Measurements from ENCODE around the gene NKD2.
"Not testable (repeated sequence)": the region's sequence is repeated elsewhere in the genome, so short reads cannot be mapped to it uniquely, and the experiment has no call there.

The NKD2 gene

GRCh38 chr5:1073239-1074102 lies 64.9 kb downstream of the NKD2 start:
- DNase-seq (ENCODE audit: low read depth) = no peak

GRCh38 chr5:1074226-1074625 lies 65.6 kb downstream of the NKD2 start:
- DNase-seq (ENCODE audit: low read depth) = no peak

DNA sequence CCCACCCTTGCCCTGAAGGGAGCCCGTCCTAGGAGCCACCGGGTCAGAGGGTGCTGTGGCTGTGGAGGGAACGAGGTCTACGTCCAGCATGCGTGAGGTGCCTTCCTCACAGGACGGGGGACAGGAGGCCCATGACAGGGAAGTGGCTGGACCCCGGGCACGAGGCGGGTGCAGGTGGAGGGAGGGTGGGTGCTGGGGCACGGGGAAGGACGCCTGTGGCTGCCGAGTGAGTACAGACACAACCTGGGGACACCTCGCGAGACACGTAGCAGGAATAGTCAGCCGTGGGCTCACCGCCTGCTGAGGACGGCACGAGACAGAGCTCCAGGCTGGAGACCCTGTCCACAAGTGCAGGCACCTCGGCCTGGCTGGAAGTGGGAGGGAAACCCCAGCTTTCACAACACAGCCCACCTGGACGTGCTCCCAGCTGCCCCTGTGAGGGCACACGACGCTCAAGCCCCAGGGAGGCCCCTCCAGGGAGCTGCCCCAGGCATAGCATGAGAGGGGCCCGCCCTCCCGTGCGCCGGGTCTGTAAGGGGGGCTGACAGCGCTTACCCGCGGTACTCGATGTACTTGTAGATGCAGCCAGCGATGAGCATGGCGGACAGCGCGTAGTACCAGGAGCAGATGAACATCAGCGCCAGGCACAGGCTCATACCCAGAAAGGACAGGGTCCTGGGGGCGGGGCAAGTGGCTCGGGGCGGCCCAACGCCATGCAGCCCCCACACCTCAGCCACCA lies 66.4 kb downstream of the NKD2 start:
- no peak for DNase-seq (ENCODE audit: low read depth)

- no peak for DNase-seq (ENCODE audit: low read depth)
Observed at GRCh38 chr5:1075555-1075881, 66.9 kb downstream of the NKD2 start.

GRCh38 chr5:1075931-1076330 lies 67.3 kb downstream of the NKD2 start:
- DNase-seq (ENCODE audit: low read depth) = no peak

DNA sequence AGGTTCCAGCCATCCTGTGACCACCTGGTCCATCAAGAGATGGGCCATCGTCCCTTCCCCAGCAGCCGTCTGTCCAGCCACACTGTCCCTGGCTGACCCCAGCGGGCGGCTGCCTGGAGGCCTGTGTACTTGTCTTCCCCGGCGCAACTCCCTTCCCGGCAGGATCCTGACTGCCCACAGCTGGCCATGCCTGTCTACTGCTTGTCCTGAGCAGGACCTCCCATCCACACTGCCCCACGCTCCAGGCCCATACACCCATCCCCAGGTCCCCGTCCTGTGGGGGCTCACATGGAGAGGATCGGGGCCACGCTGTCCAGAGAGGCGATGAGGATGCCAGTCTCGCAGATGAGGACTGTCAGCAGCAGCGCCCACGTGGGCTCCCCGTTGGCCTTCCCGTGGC lies 67.8 kb downstream of the NKD2 start:
- DNase-seq (ENCODE audit: low read depth) = no peak

GRCh38 chr5:1077026-1077425 lies 68.4 kb downstream of the NKD2 start:
- no peak for DNase-seq (ENCODE audit: low read depth)

- no peak for DNase-seq (ENCODE audit: low read depth)
Observed at GRCh38 chr5:1077491-1078020, 69.0 kb downstream of the NKD2 start.

DNA sequence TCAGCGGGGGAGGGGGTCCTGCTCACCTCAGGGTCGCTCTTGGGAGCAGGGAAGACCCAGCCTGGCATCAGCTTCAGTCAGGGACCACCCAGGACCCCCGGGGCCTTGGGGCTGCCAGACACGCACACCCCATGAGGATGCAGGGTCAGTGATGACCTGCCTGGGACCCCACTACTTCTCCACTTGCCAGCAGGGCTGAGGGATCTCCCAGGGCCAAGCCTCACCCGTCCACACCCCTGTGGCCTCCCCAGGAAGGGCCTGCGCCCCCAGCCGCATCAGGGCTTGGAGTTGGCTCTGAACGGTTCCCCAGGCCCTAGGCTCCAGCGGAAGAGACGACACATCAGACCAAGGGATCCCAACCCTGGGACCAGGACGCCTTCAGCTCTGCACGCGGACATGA lies 69.6 kb downstream of the NKD2 start:
- DNase-seq (ENCODE audit: low read depth) = no peak

DNA sequence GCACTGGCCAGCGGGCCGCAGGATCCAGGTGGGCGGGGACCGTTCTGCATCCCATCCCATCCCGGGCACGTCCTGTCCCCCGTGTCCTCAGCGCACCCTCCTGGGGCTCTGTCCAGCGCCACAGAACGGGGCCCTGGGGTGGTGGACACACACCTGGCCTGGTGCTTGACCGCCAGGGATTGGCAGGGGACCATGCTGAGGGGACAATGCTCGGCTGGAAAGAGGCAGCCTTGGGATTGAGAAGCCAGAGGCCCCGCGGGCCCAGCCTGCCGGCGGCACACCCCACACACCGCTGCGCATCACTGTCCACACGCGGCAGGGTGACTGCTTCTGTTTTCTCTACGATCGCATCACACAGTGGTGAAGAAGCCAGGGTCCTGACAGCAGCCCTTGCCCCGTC lies 70.2 kb downstream of the NKD2 start:
- no peak for DNase-seq (ENCODE audit: low read depth)

DNA sequence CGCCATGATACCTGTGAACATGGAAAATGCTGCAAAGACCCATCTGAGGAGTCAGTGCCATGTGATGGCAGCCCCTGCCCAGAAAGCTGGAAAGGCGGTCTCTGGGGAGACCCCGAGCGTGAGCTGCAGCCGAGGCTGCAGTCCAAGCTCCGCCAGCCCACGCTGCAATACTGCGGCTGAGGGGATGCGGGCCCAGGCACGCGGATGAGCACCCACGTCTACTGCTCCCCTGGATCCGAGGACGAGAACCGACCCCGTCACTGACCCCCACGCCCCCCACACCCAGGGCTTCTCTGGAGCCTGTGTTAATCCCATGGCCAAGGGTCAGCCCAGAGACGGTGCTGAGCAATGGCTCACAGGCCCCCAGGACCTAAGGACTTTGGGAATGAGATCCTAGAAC lies 70.9 kb downstream of the NKD2 start:
- no peak for DNase-seq (ENCODE audit: low read depth)

DNA sequence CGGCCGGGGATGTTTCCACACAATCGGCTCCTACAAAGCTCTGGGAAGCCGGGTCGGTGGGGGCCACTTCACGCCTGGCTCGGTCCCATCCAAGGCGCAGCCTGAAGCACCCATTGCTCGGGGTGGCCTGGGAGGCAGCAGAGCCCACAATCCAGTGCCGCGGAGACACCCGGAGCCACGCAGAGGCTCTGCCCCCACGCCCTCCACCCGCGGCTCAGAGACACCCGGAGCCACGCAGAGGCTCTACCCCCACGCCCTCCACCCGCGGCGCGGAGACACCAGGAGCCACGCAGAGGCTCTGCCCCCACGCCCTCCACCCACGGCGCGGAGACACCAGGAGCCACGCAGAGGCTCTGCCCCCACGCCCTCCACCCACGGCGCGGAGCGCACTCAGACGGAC lies 71.4 kb downstream of the NKD2 start:
- no peak for DNase-seq (ENCODE audit: low read depth)

DNA sequence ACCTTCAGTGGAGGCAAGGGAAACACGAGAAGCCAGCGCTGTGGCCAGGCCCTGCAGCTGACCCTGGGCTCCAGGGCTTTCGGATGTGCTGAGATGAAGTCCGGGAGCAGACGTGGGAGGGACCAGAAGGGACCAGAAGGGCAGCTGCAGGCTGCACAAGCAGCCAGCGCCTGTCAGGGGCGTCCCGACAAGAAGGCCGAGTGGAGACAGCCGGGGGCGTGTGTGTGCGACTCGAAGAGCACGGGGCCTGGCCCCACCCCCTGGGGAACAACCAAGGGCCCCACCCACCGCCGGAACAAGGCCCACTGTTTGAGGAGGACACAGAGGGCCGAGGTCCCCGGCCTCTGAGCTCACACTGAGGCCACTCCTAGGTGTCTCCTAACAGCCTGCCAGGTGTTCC lies 71.8 kb downstream of the NKD2 start:
- DNase-seq (ENCODE audit: low read depth) = no peak

GRCh38 chr5:1081519-1081918 lies 72.9 kb downstream of the NKD2 start:
- DNase-seq (ENCODE audit: low read depth) = no peak

- DNase-seq (ENCODE audit: low read depth) = not testable (repeated sequence)
Observed at GRCh38 chr5:1083026-1083425, 74.4 kb downstream of the NKD2 start.

GRCh38 chr5:1083823-1084605 lies 75.4 kb downstream of the NKD2 start:
- no peak for DNase-seq (ENCODE audit: low read depth)

DNA sequence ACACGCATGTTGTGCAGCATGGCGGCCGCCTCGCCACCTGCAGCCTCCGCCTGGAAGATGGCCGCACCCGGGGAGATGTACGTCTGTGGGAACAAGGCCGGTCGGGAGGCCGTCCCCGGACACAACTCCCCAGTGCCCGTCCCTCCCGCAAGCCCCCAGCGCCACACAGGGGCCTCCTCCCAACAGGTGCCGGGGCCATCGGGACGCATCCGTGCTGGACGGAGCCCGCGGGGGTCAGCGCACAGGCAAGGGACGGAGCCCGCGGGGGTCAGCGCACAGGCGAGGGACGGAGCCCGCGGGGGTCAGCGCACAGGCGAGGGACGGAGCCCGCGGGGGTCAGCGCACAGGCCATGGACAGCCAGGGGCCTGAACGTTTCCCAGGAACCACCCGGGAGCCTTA lies 76.8 kb downstream of the NKD2 start:
- no peak for DNase-seq (ENCODE audit: low read depth)

DNA sequence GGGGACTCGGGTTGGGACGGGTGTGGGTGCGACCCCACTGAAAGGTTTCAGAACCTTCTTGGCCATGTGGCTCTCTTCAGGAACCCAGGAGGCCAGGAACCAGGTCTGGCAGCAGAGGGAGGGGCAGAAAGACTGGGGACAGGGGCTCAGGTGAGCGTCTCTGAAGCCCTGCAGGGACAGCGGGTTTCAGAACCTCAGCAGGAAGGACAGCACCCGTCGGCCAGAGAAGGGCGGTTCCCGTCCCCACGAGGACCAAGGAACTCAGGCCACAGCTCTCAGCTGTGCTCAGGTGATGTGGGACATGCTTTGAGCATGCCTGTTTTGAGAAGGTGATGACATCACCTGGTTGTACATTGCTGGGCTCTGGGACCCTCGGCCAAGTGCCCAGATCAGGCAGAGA lies 77.5 kb downstream of the NKD2 start:
- DNase-seq (ENCODE audit: low read depth) = no peak

DNA sequence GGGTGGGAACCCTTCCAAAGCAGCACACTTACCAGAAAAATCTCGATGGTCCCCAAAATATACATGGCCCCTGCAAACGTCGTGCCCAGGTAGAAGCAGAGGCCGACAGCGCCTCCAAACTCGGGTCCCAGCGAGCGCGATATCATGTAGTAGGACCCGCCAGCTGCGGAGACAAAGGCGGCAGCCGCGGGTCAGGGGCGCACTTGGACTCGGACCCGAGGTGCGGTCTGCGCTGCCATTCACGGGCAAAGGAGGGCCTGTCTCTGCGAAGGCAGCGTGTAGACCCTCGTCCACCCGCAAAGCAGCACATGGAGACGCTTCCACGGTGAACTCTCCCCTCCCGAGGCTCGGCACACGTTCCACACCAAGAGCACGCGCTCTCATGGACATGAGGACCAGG lies 78.3 kb downstream of the NKD2 start:
- DNase-seq (ENCODE audit: low read depth) = no peak

DNA sequence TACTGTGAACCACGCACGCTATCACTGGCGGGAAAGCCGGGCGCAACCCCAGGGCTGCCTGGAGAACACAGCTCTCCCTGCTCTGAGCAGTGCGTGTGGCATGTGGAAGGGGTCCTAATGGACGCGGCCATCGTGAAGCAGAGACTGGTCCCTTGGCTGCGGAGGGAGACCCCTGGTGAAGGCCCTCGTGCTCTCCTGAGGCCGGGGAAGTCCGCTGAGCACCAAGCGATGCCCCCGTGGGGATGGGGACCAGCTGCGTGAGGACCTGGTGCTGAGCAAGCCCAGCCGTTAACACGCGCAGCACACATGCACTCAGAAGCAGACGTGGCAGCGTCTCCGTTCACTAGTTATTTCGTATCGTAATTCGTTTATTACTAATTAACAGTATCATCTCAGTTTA lies 78.8 kb downstream of the NKD2 start:
- DNase-seq (ENCODE audit: low read depth) = no peak

DNA sequence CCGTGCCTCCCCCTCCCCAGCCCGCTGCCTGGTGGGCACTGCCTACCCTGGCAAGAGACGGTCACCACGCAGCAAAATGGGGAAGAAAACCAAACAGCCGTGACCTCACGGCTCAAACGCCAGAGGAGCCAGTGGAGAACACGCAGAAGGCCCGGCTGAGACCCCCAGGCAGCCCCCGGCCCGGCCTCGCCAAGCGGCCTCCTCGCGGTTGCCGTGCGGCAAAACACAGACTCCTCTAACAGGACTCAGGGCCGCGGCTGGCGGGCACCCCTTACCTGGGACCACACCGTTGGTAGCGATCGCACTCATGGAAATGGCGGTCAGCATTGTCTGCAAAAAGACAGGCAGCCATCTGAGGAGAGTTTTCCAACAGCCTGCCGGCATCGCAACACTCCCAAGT lies 79.4 kb downstream of the NKD2 start:
- DNase-seq (ENCODE audit: low read depth) = no peak
